ENCODE measurements around the gene ROS1.
"Not testable (repeated sequence)": the region's sequence is repeated elsewhere in the genome, so short reads cannot be mapped to it uniquely, and the experiment has no call there.

ROS1 gene

DNA sequence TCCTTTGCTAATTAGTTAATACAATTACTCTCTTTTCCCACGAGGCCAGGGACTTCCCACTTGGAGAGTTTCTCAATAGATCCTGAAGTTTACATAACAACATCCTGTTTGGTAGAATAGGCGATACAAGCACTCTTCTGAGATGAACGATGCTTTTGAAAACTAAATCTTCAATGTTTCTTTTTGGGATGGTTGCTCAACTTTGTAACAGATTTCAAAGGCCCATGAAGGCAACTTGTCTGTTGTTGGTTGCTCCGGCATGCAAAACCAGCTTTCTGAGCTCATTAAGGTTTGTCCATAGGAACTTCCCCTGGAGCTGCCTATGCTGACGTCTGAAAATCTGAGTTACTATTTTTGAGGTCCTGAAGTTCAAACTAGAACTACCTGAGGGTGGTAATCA lies 25.9 kb upstream of the ROS1 start:
- TF ChIP-seq, protein P1, sequence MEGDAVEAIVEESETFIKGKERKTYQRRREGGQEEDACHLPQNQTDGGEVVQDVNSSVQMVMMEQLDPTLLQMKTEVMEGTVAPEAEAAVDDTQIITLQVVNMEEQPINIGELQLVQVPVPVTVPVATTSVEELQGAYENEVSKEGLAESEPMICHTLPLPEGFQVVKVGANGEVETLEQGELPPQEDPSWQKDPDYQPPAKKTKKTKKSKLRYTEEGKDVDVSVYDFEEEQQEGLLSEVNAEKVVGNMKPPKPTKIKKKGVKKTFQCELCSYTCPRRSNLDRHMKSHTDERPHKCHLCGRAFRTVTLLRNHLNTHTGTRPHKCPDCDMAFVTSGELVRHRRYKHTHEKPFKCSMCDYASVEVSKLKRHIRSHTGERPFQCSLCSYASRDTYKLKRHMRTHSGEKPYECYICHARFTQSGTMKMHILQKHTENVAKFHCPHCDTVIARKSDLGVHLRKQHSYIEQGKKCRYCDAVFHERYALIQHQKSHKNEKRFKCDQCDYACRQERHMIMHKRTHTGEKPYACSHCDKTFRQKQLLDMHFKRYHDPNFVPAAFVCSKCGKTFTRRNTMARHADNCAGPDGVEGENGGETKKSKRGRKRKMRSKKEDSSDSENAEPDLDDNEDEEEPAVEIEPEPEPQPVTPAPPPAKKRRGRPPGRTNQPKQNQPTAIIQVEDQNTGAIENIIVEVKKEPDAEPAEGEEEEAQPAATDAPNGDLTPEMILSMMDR (IDR thresholded peaks at IDR 0.05; ENCODE audit: extremely low read depth, insufficient read depth, missing control alignments), result no peak
- in situ Hi-C loops (cut with MboI; ENCODE audit: low pct_unique_long_range_greater_than_20kb, low sequenced_read_pairs, unreplicated experiment), result no loop called here
- DNase-seq (ENCODE audit: low spot score), result no peak

DNA sequence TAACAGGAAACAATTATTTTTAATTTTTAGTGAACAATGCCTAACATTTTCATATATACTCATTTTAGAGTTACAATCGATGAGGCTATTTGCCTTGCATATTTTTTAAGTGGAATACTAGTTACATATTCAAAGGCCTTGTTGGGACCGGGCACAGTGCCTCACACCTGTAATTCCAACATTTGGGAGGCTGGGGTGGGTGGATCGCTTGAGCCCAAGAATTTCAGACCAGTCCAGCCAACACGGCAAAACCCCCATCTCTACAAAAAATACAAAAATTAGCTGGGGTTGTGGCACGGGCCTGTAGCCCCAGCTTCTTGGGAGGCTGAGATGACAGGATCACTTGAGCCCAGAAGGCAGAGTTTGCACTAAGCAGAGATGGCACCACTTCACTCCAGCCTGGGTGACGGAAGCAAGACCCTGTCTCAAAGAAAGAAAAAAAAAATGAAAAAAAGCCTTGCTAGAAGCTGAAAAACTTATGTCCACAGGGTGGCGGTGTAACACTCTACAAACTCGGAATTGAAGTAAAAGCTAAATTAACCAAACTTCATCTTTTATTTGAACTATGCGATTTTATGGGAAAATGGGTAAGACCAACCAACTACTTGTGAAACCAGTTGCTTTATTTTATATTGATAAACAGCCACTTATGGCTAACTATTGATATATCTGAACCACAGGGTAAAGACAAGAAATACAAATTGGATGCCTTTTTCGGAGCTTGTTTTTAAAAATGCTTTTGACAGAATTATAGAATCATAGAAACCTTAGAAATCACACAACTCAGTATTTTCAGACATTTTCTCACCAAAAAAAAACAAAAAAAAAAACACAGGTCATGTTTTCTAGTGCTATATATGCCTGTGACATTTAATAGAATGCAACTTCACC lies 24.1 kb upstream of the ROS1 start:
- TF ChIP-seq, protein P1 (IDR thresholded peaks at IDR 0.05; ENCODE audit: extremely low read depth, insufficient read depth, missing control alignments), result peak; percentile 68
- in situ Hi-C loops (cut with MboI; ENCODE audit: low pct_unique_long_range_greater_than_20kb, low sequenced_read_pairs, unreplicated experiment), result loop anchor here (10.0 to 25.0 kb wide), 2 partner anchors 105 to 388 kb away; no protein-coding TSS in a partner anchor
- peak; percentile 25 for DNase-seq (ENCODE audit: low spot score)

DNA sequence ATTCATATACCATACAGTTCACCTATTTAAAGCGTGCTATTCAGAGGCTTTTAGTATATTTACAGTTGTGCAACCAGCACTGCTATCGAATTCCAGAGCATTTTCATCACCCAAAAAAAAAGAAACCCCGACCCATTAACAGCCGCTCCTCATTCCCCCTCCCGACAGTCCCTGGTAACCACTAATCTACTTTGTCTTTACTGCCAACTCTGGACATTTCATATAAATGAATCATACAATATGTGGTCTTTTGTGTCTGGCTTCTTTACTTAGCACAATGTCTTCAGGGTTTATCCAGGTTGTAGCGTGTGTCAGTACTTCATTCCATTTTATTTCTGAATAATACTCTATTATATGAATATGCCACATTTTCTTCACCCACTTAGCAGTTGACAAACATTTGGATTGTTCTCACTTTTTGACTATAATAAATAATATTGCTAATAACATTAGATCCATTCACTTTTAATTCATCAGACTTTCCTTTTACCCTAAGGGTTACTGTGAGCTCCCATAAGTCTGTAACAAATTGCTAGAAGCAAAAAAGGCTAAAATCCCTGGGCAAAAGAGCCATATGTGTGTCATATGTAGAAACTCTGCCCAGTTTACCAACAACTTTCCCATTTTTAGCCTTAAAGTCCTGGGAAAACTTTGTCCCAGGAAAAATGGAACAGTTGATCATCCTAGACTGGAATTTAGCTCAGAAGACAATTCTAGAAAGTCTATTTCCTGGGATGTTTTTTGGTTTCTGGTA lies 23.2 kb upstream of the ROS1 start:
- in situ Hi-C loops (cut with MboI; ENCODE audit: low pct_unique_long_range_greater_than_20kb, low sequenced_read_pairs, unreplicated experiment), result loop anchor here (10.0 to 25.0 kb wide), 2 partner anchors 106 to 388 kb away; no protein-coding TSS in a partner anchor
- no peak for DNase-seq (ENCODE audit: low spot score)
- TF ChIP-seq, protein P1 (IDR thresholded peaks at IDR 0.05; ENCODE audit: extremely low read depth, insufficient read depth, missing control alignments), result no peak

DNA sequence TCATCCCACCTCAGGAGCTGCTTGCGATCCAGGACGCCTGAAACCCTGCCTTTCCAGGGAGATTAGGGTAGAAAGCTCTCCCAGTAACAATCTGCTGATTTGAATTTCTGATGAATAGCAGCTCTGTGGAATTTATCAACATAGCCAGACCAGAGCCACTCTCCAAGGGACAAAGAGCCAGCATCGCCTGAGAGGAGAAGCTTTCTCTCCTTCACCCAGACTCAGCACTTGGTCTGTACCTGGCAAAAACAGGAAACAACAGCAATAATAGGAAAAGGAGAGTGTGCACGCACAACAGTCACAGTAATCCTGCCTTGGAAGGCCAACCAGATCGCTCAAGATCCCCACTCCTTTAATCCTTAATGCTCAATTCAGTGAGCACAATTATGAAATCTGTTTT lies 22.3 kb upstream of the ROS1 start:
- TF ChIP-seq, protein P1 (IDR thresholded peaks at IDR 0.05; ENCODE audit: extremely low read depth, insufficient read depth, missing control alignments), result no peak
- in situ Hi-C loops (cut with MboI; ENCODE audit: low pct_unique_long_range_greater_than_20kb, low sequenced_read_pairs, unreplicated experiment), result loop anchor here (10.0 to 25.0 kb wide), 2 partner anchors 107 to 389 kb away; no protein-coding TSS in a partner anchor

DNA sequence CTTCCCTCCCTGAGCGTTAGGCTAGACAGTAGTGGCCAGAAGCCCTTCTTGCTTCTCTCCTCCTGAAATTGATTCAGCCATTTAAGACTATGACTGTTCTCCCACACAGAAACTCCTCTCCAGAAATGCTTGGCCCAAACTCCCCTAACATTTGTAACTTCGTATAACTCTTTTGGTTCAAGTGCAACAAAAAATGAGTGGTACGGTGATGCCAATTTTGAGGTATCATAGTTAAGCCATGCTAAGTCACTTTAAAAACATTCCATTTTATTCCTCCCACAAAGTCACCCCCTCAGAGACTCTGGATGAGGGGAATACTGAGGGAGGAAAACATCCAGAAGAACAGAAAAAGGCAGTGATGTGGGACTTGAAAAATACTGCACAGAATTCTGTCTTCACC lies 21.1 kb upstream of the ROS1 start:
- in situ Hi-C loops (cut with MboI; ENCODE audit: low pct_unique_long_range_greater_than_20kb, low sequenced_read_pairs, unreplicated experiment), result loop anchor here (10.0 to 25.0 kb wide), 2 partner anchors 108 to 390 kb away; no protein-coding TSS in a partner anchor
- no peak for DNase-seq (ENCODE audit: low spot score)
- TF ChIP-seq, protein P1 (IDR thresholded peaks at IDR 0.05; ENCODE audit: extremely low read depth, insufficient read depth, missing control alignments), result no peak

More for the DNA sequence above, 22.3 kb upstream of the ROS1 start:
- DNase-seq (ENCODE audit: low spot score), result no peak

DNA sequence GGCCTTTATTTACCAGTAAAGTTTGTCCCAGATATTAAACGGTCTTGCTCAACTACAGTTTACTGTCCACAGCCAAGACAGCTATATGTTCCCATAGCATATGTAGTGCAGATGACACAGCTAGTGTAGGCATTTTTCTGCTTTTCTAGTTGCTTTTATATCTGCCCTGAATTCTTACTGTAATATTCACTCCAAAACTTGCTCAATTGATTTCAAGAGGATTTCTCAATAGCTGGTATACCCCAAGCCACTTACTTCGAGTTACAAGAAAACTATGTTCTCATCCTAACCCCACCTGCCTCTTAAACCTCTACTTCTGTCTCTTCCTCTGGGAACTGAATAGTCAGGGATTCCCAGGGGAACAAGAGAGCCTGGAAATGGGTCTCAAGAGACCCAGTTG lies 18.9 kb upstream of the ROS1 start:
- no peak for DNase-seq (ENCODE audit: low spot score)
- TF ChIP-seq, protein P1 (IDR thresholded peaks at IDR 0.05; ENCODE audit: extremely low read depth, insufficient read depth, missing control alignments), result no peak
- in situ Hi-C loops (cut with MboI; ENCODE audit: low pct_unique_long_range_greater_than_20kb, low sequenced_read_pairs, unreplicated experiment), result loop anchor here (10.0 to 25.0 kb wide), 2 partner anchors 110 to 393 kb away; no protein-coding TSS in a partner anchor

DNA sequence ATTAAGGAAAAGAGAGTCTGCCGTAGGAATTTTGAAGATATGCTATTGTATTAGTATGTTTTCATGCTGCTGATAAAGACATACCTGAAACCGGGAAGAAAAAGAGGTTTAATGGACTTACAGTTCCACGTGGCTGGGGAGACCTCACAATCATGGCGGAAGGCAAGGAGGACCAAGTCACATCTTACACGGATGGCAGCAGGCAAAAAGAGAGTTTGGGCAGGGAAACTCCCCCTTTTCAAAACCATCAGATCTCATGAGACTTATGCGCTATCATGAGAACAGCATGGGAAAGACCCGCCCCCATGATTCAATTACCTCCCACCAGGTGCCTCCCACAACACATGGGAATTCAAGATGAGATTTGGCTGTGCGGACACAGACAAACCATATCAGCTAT lies 16.6 kb upstream of the ROS1 start:
- in situ Hi-C loops (cut with MboI; ENCODE audit: low pct_unique_long_range_greater_than_20kb, low sequenced_read_pairs, unreplicated experiment), result loop anchor here (10.0 to 25.0 kb wide), 2 partner anchors 112 to 395 kb away; no protein-coding TSS in a partner anchor
- not testable (repeated sequence) for DNase-seq (ENCODE audit: low spot score)
